Panc1 (cell line): Measurements from ENCODE around the gene P2RY6. TPM values are rescaled to one million over a fixed set of nuclear protein-coding genes. Genes with fewer than 3 reads are reported as not detected.

Experiments
- ATAC-seq: fragments of 200-7000 bp; cut with Tn5 transposase; 2 replicates; pipeline ENCODE4 v1.9.1; 2020; ENCODE audit warnings: mild to moderate bottlenecking, moderate library complexity
- BruUV-seq: library from RNA; stranded (reverse); fragments of 400-500 nt; replicated peaks from 2 replicates; lab custom pipeline; 2021; lab: Mats Ljungman, UMichigan
- CTCF ChIA-PET: fragments of 300-600 bp; sonication (Branson Sonifier 250); formaldehyde crosslinking; loops from one replicate; lab custom pipeline; 2022; ENCODE audit warnings: antibody characterized with exemption; lab: Charles Lee
- POLR2A ChIA-PET: fragments of 300-600 bp; sonication (Branson Sonifier 250); formaldehyde crosslinking; loops from one replicate; lab custom pipeline; 2022; ENCODE audit warnings: antibody characterized with exemption; lab: Charles Lee
- DNase-seq: peaks from one replicate; pipeline ENCODE4 v3.0.0-alpha.2; 2010; ENCODE audit warnings: low read depth, low spot score
- H3K27ac ChIP-seq: 2 replicates; pipeline ENCODE4 v1.5.1; 2011; ENCODE audit warnings: mild to moderate bottlenecking, low read length, inconsistent platforms
- H3K27me3 ChIP-seq: fragments of 200-500 bp; sonication (Bioruptor generic); 2 replicates; pipeline ENCODE4 v1.6.0; 2014; ENCODE audit warnings: low read length, inconsistent platforms; ENCODE audit not compliant: control insufficient read depth, insufficient read depth
- H3K36me3 ChIP-seq: fragments of 200-500 bp; sonication (Bioruptor generic); 2 replicates; pipeline ENCODE4 v1.5.1; 2014; ENCODE audit warnings: inconsistent platforms, mild to moderate bottlenecking, low read length, moderate library complexity; ENCODE audit not compliant: control insufficient read depth, insufficient read depth
- H3K4me1 ChIP-seq: 2 replicates; pipeline ENCODE4 v1.5.1; 2011; ENCODE audit warnings: inconsistent platforms, mild to moderate bottlenecking, low read length, moderate library complexity; ENCODE audit not compliant: control insufficient read depth, insufficient read depth
- H3K4me3 ChIP-seq, 2 experiments: 2 replicates each; pipeline ENCODE4 v1.5.1; 2011 to 2012; ENCODE audit warnings: low read depth in 2 of 2, low read length in 2 of 2, mild to moderate bottlenecking in 2 of 2, inconsistent platforms in 1 of 2, moderate library complexity in 1 of 2
- H3K9me3 ChIP-seq: fragments of 200-500 bp; sonication (Bioruptor generic); 2 replicates; pipeline ENCODE4 v1.5.1; 2014; ENCODE audit warnings: low read depth, mild to moderate bottlenecking, inconsistent platforms, low read length, moderate library complexity; ENCODE audit not compliant: control insufficient read depth, insufficient read depth
- CTCF ChIP-seq: fragments of 450-650 bp; IDR thresholded peaks from 2 replicates; pipeline ENCODE4 v1.5.1; 2017; ENCODE audit warnings: mild to moderate bottlenecking
- POLR2AphosphoS5 ChIP-seq: IDR thresholded peaks from 2 replicates; pipeline ENCODE4 v1.6.1; 2012; ENCODE audit warnings: mild to moderate bottlenecking, low read depth, low read length, moderate library complexity
- REST ChIP-seq, 2 experiments: IDR thresholded peaks; 2 replicates each; pipeline ENCODE4 v1.6.1; 2011 to 2012; ENCODE audit warnings: low read depth in 2 of 2, control low read depth in 1 of 2, low read length in 1 of 2, mild to moderate bottlenecking in 1 of 2, moderate library complexity in 1 of 2; ENCODE audit not compliant: insufficient read depth in 1 of 2
- SIN3A ChIP-seq: IDR thresholded peaks from 2 replicates; pipeline ENCODE4 v1.6.1; 2012; ENCODE audit warnings: low read depth, mild to moderate bottlenecking, low read length, moderate library complexity, borderline replicate concordance; ENCODE audit not compliant: insufficient read depth
- TCF7L2 ChIP-seq: IDR thresholded peaks from 2 replicates; pipeline ENCODE4 v1.6.1; 2011; ENCODE audit warnings: mild to moderate bottlenecking, low read depth, low read length, inconsistent platforms
- in situ Hi-C: cut with HindIII; loops from 2 replicates; pipeline ENCODE4 v1.10.0; 2016; ENCODE audit warnings: low sequenced_read_pairs, low pct_unique_long_range_greater_than_20kb
- intact Hi-C: fragments of 100-400 bp; cut with micrococcal nuclease; formaldehyde crosslinking; loops from one replicate; pipeline ENCODE4 v1.10.0; 2022; ENCODE audit not compliant: unreplicated experiment
- total RNA-seq: library from RNA; stranded (reverse); gene quantifications from one replicate; pipeline ENCODE4 v1.2.1, GENCODE V29; 2021; ENCODE audit not compliant: unreplicated experiment

The P2RY6 gene
- total RNA-seq, 1 experiment from 2014 or later, result 0.59 TPM

GRCh38 chr11:73290536-73290935 lies 18.4 kb downstream of the P2RY6 start:
- POLR2A ChIA-PET, result interaction anchor here (0.9 kb wide), 1 partner anchor 10 kb away, joined by 3 read pairs; no protein-coding TSS in a partner anchor
- DNase-seq (no peak), ATAC-seq (no peak)
- no TSS peak for BruUV-seq
- intact Hi-C loops (no loop called here), in situ Hi-C loops (no loop called here)
- CTCF ChIA-PET, result interaction anchor here (0.8 to 1.7 kb wide), 4 partner anchors 16 to 60 kb away, joined by 3 to 7 read pairs (median 6); no protein-coding TSS in a partner anchor
- no peak overlapping the region for H3K27ac ChIP-seq
- peaks cover 12% of the 10 kb centered on the region for H3K4me1 ChIP-seq
- no peak for TF ChIP-seq TCF7L2
- TF ChIP-seq REST (IDR thresholded peaks at IDR 0.05; ENCODE audit: insufficient read depth in 1 of 2, low read depth in 2 of 2, low read length in 1 of 2), result no peak
- no peak for TF ChIP-seq CTCF
- no peak for TF ChIP-seq SIN3A
- TF ChIP-seq POLR2AphosphoS5, result no peak
- no peaks in the 10 kb centered on the region for H3K27me3 ChIP-seq
- H3K4me3 ChIP-seq, result no peak overlapping the region
- no peaks in the 10 kb centered on the region for H3K36me3 ChIP-seq
- no peaks in the 10 kb centered on the region for H3K9me3 ChIP-seq

- Histone ChIP-seq H3K4me1 (peaks cover 12% of the 10 kb centered on the region), H3K9me3 (no peaks in the 10 kb centered on the region), H3K27me3 (no peaks in the 10 kb centered on the region), H3K4me3 (no peak overlapping the region), H3K27ac (no peak overlapping the region), H3K36me3 (no peaks in the 10 kb centered on the region)
- TF ChIP-seq REST (IDR thresholded peaks at IDR 0.05; ENCODE audit: insufficient read depth in 1 of 2, low read depth in 2 of 2, low read length in 1 of 2) (no peak), POLR2AphosphoS5 (no peak), CTCF (no peak), TCF7L2 (no peak), SIN3A (no peak)
- in situ Hi-C loops, result no loop called here
- POLR2A ChIA-PET, result no interaction called here
- intact Hi-C loops, result no loop called here
- BruUV-seq, result no TSS peak
- DNase-seq (no peak), ATAC-seq (no peak)
- CTCF ChIA-PET, result interaction anchor here (0.6 to 1.7 kb wide), 4 partner anchors 16 to 496 kb away, joined by 3 to 7 read pairs (median 6); no protein-coding TSS in a partner anchor
Measured at GRCh38 chr11:73291196-73291595, 19.1 kb downstream of the P2RY6 start.
